Activated CD4-positive, alpha-beta memory T cell treated with anti-CD3 and anti-CD28 coated beads, Interleukin-2, amount 10 ng/mL, durations not matched to agents 7 days and 5 days (primary cell): Measurements from ENCODE around the gene MYMX. TPM values are rescaled to one million over a fixed set of nuclear protein-coding genes. Genes with fewer than 3 reads are reported as not detected.
A peak's percentile ranks its signal among the peaks of the same experiment; 100 is the strongest.

Source experiments
- CTCF ChIA-PET: fragments of 350-600 bp; sonication (Branson Sonifier 250); formaldehyde crosslinking; loops from one replicate; lab custom pipeline; 2021; ENCODE audit warnings: antibody characterized with exemption, inconsistent platforms; lab: Charles Lee
- POLR2A ChIA-PET: fragments of 350-600 bp; sonication (Branson Sonifier 250); formaldehyde crosslinking; loops from one replicate; lab custom pipeline; 2021; ENCODE audit warnings: antibody characterized with exemption; lab: Charles Lee
- DNase-seq: peaks from one replicate; pipeline ENCODE4 v3.0.0-alpha.2; 2020
- H3K27ac Mint-ChIP-seq: one replicate; pipeline ENCODE4 v1.8.0; 2021; ENCODE audit warnings: mild to moderate bottlenecking, mixed read lengths
- H3K27me3 Mint-ChIP-seq: one replicate; pipeline ENCODE4 v1.8.0; 2021; ENCODE audit warnings: mixed read lengths
- H3K36me3 Mint-ChIP-seq: one replicate; pipeline ENCODE4 v1.8.0; 2021; ENCODE audit warnings: low read depth, mixed read lengths
- H3K4me1 Mint-ChIP-seq: one replicate; pipeline ENCODE4 v1.8.0; 2021; ENCODE audit warnings: mixed read lengths
- H3K4me3 Mint-ChIP-seq: one replicate; pipeline ENCODE4 v1.8.0; 2021; ENCODE audit warnings: mild to moderate bottlenecking, mixed read lengths
- H3K9me3 Mint-ChIP-seq: one replicate; pipeline ENCODE4 v1.8.0; 2021; ENCODE audit warnings: mixed read lengths
- total RNA-seq, 2 experiments: library from RNA; stranded (reverse); gene quantifications; one replicate each; pipeline ENCODE4 v1.2.3, GENCODE V29; 2021

The MYMX gene
- total RNA-seq = not detected

DNA sequence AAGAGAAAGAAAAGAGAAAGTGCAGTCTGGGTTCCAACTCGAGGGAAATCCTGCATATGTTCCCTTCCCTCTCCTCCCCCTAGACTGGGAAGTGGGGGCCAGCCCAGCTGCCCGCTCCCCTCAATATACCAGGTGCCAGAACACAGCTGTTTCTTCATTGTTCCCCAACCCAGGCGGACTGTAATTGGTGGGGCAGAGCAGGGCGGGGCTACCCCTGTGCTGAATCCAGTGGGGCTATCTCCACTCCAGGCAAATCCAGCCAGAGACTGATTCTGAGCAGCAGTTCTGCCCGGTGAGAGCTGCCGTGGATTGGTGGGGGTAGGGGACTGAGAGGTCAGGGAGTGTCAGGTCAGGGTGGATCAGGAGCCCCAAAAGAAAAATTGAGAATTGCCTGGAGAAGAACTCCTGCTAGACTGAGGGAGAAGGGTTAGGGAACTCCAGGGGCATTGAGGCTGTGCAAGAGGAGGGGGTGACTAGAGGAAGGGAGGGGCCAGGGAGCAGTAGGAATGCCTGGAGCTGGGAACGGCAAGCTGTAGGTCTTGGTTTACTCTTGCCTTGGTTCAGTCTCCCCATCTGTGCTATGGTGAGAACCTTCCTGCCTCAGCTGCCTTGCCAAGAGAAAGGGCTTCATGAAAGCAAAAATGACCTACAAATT, at the start of gene MYMX:
Gene MYMX, plus strand, starts transcription at position 250 of the 655 bp plus-strand sequence. CDS start 546 bp downstream, outside the sequence.
- Mint-ChIP-seq H3K36me3 (no peaks in the 10 kb centered on the region), H3K4me3 (no peak within 1 kb of the TSS), H3K27ac (no peak within 1 kb of the TSS), H3K9me3 (no peaks in the 10 kb centered on the region), H3K27me3 (peaks cover 22% of the 10 kb centered on the region), H3K4me1 (peaks cover 18% of the 10 kb centered on the region)
- POLR2A ChIA-PET = interaction anchor here (1.1 kb wide), 1 partner anchor 30 kb away, joined by 3 read pairs; the partner anchor contains the start of gene HSP90AB1
- no peak for DNase-seq
- CTCF ChIA-PET = no interaction called here

DNA sequence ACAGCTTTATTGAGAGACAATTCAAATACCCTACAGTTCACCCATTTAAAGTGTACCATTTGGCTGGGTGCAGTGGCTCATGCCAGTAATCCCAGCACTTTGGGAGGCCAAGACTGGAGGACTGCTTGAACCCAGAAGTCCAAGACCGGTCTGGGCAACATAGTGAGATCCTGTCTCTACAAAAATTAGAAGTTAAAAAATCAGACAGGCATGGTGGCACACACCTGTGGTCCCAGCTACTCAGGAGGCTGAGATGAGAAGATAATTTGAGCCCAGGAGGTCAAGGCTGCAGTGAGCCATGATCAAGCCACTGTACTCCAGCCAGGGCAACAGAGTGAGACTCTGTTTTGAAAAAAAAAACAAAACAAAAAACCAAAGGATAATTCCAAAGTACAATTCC, 49.2 kb upstream of the MYMX start:
- peaks cover 3% of the 10 kb centered on the region for H3K4me1 Mint-ChIP-seq
- no peak for DNase-seq
- no peaks in the 10 kb centered on the region for H3K9me3 Mint-ChIP-seq
- no peak overlapping the region for H3K4me3 Mint-ChIP-seq
- H3K27me3 Mint-ChIP-seq = peaks cover 50% of the 10 kb centered on the region
- H3K27ac Mint-ChIP-seq = no peak overlapping the region
- ChIA-PET POLR2A (no interaction called here), CTCF (no interaction called here)
- H3K36me3 Mint-ChIP-seq = no peaks in the 10 kb centered on the region

DNA sequence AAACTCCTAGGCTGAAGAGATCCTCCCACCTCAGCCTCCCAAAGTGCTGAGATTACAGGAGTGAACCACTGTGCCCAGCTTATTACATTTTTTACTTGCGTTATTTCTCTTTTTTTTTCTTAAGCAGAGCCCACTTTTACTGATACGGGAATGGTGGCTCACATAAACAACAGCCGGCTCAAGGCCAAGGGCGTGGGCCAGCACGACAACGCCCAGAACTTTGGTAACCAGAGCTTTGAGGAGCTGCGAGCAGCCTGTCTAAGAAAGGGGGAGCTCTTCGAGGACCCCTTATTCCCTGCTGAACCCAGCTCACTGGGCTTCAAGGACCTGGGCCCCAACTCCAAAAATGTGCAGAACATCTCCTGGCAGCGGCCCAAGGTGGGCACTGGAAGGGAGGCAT, 47.6 kb upstream of the MYMX start:
- Mint-ChIP-seq H3K4me3 (no peak overlapping the region), H3K36me3 (no peaks in the 10 kb centered on the region), H3K27ac (no peak overlapping the region), H3K4me1 (peaks cover 3% of the 10 kb centered on the region), H3K27me3 (peaks cover 45% of the 10 kb centered on the region), H3K9me3 (no peaks in the 10 kb centered on the region)
- ChIA-PET POLR2A (interaction anchor here (1.3 to 1.5 kb wide), 2 partner anchors 73 to 78 kb away, joined by 3 to 4 read pairs; no protein-coding TSS in a partner anchor), CTCF (interaction anchor here (0.9 to 1.5 kb wide), 3 partner anchors 52 to 169 kb away, joined by 3 read pairs; no protein-coding TSS in a partner anchor)
- DNase-seq = no peak

DNA sequence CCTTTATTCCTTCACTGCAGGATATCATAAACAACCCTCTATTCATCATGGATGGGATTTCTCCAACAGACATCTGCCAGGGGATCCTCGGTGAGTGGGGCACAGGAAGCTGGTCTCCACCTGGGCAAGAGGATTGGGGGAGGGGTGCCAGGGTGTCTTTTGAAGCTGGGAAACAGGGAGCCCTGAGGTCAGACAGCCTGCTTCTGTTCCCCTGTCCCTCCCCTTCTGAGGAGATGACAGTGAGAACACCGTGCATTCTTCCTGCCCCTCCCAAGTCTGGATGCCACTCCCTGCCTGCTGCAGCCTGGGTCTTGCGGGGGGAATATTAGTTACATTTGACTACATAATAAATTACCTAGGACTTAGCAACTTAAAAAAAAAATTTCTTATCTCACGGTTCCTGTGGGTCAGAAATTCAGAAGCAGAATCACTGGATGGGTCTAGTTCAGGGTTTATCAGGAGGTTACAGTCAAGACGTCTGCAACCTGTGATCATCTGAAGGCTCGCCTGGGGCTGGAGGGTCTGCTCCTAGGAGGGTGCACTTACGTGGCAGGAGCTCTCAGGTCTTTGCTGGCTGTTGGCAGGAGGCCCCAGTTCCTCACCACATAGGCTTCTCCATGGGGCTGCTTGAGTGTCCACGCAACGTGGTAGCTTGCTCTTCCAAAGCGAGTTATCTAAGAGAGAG, 46.7 kb upstream of the MYMX start:
- H3K36me3 Mint-ChIP-seq = no peaks in the 10 kb centered on the region
- ChIA-PET POLR2A (interaction anchor here (1.3 to 1.5 kb wide), 2 partner anchors 72 to 78 kb away, joined by 3 to 4 read pairs; no protein-coding TSS in a partner anchor), CTCF (interaction anchor here (1.5 kb wide), 1 partner anchor 168 kb away, joined by 3 read pairs; no protein-coding TSS in a partner anchor)
- peaks cover 3% of the 10 kb centered on the region for H3K4me1 Mint-ChIP-seq
- no peak overlapping the region for H3K4me3 Mint-ChIP-seq
- no peaks in the 10 kb centered on the region for H3K9me3 Mint-ChIP-seq
- H3K27ac Mint-ChIP-seq = no peak overlapping the region
- H3K27me3 Mint-ChIP-seq = peaks cover 44% of the 10 kb centered on the region
- DNase-seq = no peak

DNA sequence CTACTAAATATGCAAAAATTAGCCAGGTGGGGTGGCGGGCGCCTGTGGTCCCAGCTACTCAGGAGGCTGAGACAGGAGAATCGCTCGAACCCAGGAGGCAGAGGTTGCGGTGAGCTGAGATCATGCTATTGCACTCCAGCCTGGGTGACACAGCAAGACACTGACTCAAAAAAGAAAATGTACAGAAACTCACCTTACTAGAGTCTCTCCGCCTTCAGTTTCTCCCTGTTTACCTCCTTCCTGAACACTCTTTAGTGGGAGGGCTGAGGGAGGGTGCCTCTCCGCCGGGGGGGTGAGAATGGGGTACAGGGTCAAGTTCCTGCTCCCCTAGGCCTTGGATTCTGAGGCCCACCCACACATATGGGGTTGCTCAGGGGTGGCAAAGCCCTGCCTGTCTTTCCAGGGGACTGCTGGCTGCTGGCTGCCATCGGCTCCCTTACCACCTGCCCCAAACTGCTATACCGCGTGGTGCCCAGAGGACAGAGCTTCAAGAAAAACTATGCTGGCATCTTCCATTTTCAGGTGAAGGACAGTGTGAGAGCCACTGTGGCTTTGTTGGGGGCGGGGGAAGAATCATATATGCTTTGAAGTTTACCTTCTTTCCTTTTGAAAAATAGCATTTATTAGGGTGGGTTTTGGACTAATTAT, 44.7 kb upstream of the MYMX start:
- no peak overlapping the region for H3K4me3 Mint-ChIP-seq
- H3K27me3 Mint-ChIP-seq = peaks cover 29% of the 10 kb centered on the region
- H3K9me3 Mint-ChIP-seq = no peaks in the 10 kb centered on the region
- no peak for DNase-seq
- no peaks in the 10 kb centered on the region for H3K36me3 Mint-ChIP-seq
- H3K4me1 Mint-ChIP-seq = peaks cover 12% of the 10 kb centered on the region
- H3K27ac Mint-ChIP-seq = no peak overlapping the region
- CTCF ChIA-PET = interaction anchor here (0.7 to 2.0 kb wide), 16 partner anchors 10 to 714 kb away, joined by 3 to 10 read pairs (median 5); no protein-coding TSS in a partner anchor
- POLR2A ChIA-PET = no interaction called here

DNA sequence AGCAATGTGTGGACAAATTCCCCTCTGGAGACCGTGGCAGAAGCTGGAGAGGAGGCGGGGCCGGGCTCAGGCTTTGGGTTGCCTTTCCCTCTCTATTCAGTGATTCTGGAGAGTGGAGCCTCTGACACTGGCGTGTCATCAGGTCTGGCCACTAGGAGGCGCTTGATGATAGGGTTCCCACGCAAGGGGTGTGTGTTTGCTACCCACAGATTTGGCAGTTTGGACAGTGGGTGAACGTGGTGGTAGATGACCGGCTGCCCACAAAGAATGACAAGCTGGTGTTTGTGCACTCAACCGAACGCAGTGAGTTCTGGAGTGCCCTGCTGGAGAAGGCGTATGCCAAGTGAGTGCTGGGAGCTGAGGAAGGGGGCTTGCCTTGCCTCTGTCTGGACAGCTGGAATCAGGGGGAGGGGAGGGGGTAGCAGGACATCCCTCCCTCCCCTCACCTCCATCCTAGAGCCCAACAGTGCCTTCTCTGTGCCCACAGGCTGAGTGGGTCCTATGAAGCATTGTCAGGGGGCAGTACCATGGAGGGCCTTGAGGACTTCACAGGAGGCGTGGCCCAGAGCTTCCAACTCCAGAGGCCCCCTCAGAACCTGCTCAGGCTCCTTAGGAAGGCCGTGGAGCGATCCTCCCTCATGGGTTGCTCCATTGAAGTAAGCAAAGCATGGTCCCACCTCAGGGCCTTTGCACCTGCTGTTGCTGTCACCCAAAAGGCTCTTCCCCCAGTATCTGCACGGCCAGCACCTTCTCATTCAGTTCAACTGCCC, 43.8 kb upstream of the MYMX start:
- H3K4me1 Mint-ChIP-seq = peaks cover 17% of the 10 kb centered on the region
- no peaks in the 10 kb centered on the region for H3K36me3 Mint-ChIP-seq
- peaks cover 28% of the 10 kb centered on the region for H3K27me3 Mint-ChIP-seq
- ChIA-PET CTCF (interaction anchor here (0.6 to 2.0 kb wide), 18 partner anchors 11 to 171 kb away, joined by 3 to 10 read pairs (median 5); partner anchors contain the start of gene AARS2), POLR2A (no interaction called here)
- H3K27ac Mint-ChIP-seq = no peak overlapping the region
- peak; percentile 81 for DNase-seq
- no peak overlapping the region for H3K4me3 Mint-ChIP-seq
- H3K9me3 Mint-ChIP-seq = no peaks in the 10 kb centered on the region

DNA sequence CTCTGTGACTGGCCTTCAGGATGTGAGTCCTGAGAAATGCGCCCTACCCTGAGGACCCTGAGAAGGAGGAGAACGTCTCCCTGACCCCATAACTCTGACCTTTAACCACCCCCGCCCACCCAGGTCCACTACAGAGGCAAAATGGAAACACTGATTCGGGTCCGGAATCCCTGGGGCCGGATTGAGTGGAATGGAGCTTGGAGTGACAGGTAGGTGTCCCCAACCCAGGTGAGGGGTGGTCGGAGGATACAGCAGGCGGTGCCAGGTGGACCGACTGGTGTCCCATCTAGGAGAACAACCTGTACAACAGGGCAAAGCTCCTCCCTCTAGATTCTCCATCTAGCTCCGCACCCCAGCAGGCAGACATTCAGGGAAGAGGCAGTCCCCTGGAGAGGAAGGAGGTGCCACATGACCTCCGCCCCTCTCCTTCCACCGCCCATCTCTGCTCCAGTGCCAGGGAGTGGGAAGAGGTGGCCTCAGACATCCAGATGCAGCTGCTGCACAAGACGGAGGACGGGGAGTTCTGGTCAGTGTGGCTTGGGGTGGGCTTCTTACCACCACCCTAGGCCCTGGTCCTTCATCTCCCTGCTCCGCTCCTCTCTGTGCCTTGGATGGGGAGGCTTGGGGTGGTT, 40.5 kb upstream of the MYMX start:
- ChIA-PET CTCF (no interaction called here), POLR2A (interaction anchor here (1.8 kb wide), 1 partner anchor 48 kb away, joined by 4 read pairs; no protein-coding TSS in a partner anchor)
- DNase-seq = no peak
- Mint-ChIP-seq H3K9me3 (no peaks in the 10 kb centered on the region), H3K4me1 (peaks cover 17% of the 10 kb centered on the region), H3K27ac (no peak overlapping the region), H3K36me3 (no peaks in the 10 kb centered on the region), H3K4me3 (no peak overlapping the region), H3K27me3 (peaks cover 15% of the 10 kb centered on the region)

DNA sequence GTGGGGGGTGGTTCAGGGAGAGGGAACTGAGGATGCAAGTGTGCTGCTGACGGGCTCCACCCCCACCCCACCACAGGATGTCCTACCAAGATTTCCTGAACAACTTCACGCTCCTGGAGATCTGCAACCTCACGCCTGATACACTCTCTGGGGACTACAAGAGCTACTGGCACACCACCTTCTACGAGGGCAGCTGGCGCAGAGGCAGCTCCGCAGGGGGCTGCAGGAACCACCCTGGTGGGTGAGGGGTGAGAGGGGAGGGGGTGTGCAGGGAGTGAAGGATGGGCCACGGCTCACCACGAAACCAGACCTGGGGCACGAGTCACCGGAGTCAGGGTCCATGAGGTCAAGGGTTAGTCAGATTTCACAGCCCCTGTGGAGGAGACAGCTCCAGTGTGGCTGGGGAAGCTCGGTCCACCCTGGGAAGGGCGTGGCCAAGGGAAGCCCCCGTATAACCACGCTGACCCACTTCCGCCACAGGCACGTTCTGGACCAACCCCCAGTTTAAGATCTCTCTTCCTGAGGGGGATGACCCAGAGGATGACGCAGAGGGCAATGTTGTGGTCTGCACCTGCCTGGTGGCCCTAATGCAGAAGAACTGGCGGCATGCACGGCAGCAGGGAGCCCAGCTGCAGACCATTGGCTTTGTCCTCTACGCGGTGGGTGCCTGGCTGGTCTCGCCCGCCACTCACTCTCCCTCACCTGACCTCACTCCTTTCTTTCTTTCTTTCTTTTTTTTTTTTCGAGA, 39.8 kb upstream of the MYMX start:
- CTCF ChIA-PET = interaction anchor here (0.7 to 1.1 kb wide), 2 partner anchors 9 to 60 kb away, joined by 3 to 5 read pairs; no protein-coding TSS in a partner anchor
- Mint-ChIP-seq H3K9me3 (no peaks in the 10 kb centered on the region), H3K27ac (no peak overlapping the region), H3K27me3 (peaks cover 15% of the 10 kb centered on the region), H3K4me3 (no peak overlapping the region), H3K36me3 (no peaks in the 10 kb centered on the region), H3K4me1 (peaks cover 17% of the 10 kb centered on the region)
- DNase-seq = peak; percentile 22
- POLR2A ChIA-PET = interaction anchor here (1.8 kb wide), 1 partner anchor 47 kb away, joined by 4 read pairs; no protein-coding TSS in a partner anchor

DNA sequence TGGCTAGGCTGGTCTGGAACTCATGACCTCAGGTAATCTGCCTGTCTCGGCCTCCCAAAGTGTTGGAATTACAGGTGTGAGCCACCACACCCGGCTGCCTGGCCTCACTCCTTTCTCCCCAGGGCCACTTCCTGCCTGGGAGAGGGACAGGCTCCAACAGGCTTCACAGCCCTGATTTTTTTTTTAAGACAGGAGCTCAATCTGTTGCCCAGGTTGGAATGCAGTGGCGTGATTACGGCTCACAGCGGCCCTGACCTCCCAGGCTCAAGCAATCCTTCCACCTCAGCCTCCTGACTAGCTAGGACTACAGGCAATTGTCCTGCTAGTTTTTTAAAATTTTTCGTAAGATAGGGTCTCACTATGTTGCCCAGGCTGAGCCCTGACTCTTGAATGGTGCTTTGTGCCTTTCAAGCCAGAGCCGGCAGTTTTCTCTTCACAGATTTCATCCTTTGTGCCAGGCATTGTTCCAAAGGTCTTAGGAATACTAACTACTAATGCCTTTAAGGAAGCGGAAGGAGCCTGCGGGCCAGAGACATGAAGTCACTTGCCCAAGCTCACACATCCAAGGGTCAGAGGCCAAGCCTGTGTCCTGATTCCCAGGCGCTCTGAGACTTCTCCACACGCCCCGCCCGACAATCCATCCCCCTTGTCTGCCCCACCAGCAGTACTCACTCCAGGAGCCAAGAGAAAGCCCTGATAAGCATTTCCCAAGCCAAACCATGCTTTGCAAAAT, 38.9 kb upstream of the MYMX start:
- Mint-ChIP-seq H3K27ac (no peak overlapping the region), H3K4me1 (peaks cover 14% of the 10 kb centered on the region), H3K4me3 (no peak overlapping the region), H3K9me3 (no peaks in the 10 kb centered on the region), H3K27me3 (peaks cover 7% of the 10 kb centered on the region), H3K36me3 (no peaks in the 10 kb centered on the region)
- CTCF ChIA-PET = interaction anchor here (0.7 to 1.1 kb wide), 2 partner anchors 8 to 59 kb away, joined by 3 to 5 read pairs; no protein-coding TSS in a partner anchor
- POLR2A ChIA-PET = no interaction called here
- DNase-seq = no peak

DNA sequence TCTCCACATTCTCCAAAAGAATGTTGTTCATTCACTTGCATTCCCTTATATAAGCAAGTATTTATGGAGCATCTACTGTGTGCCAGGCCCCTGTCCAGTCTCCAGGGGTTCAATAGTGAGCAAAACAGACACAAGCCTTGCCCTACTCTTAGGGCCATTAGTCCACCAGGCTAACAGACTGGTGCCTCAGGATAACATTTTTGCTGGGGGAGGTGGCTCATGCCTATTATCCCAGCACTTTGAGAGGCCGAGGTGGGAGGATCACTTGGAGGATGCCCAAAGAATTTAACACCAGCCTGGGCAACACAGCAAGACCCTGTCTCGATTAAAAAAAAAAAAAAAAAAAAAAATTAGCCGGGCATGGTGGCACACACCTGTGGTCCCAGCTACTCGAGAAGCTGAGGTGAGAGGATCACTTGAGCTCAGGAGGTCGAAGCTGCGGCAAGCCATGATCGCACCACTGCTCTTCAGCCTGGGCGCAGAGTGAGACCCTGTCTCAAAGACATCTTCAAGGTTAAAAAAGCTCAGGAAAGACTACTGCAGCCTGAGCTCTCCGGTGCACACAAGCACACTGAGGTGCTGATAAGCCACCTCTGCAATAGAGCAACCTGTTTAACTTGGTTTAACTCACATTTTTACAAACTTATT, 38.2 kb upstream of the MYMX start:
- Mint-ChIP-seq H3K4me3 (no peak overlapping the region), H3K27ac (no peak overlapping the region), H3K4me1 (peaks cover 13% of the 10 kb centered on the region), H3K36me3 (no peaks in the 10 kb centered on the region), H3K27me3 (peaks cover 7% of the 10 kb centered on the region), H3K9me3 (no peaks in the 10 kb centered on the region)
- ChIA-PET CTCF (interaction anchor here (0.9 kb wide), 1 partner anchor 134 kb away, joined by 3 read pairs; the partner anchor contains the start of gene AARS2), POLR2A (no interaction called here)
- DNase-seq = no peak
